Vagina (tissue), 2 donors: ENCODE data around the gene MYBPH. TPM values are rescaled to one million over a fixed set of nuclear protein-coding genes. Genes with fewer than 3 reads are reported as not detected.

ENCODE experiments used
- DNase-seq, 2 donors: peaks; one replicate each; pipeline ENCODE4 v3.0.0-alpha.2; 2017; ENCODE audit errors: extremely low spot score in 2 of 2
- H3K27ac ChIP-seq: fragments of 200-600 bp; sonication (generic); one replicate; pipeline ENCODE4 v1.5.1; 2019
- H3K27me3 ChIP-seq: fragments of 200-600 bp; sonication (generic); one replicate; pipeline ENCODE4 v1.5.1; 2019
- H3K36me3 ChIP-seq, 2 donors: fragments of 200-600 bp; sonication (generic); one replicate each; pipeline ENCODE4 v1.5.1; 2017 to 2019
- H3K4me1 ChIP-seq: fragments of 200-600 bp; sonication (generic); one replicate; pipeline ENCODE4 v1.5.1; 2019
- H3K4me3 ChIP-seq, 2 donors: fragments of 200-600 bp; sonication (generic); 1 replicate in 1 of 2; 2 replicates in 1 of 2; pipeline ENCODE4 v1.5.1; 2016 to 2019
- H3K9me3 ChIP-seq: fragments of 200-600 bp; sonication (generic); one replicate; pipeline ENCODE4 v1.5.1; 2019
- CTCF ChIP-seq, 3 experiments: fragments of 450-650 bp in 2 of 3; fragments of 200-600 bp in 1 of 3; sonication (generic) in 1 of 3; IDR thresholded peaks; one replicate each; pipeline ENCODE4 v1.5.1; 2017 to 2019; ENCODE audit warnings: antibody characterized with exemption in 3 of 3, mild to moderate bottlenecking in 2 of 3, moderate library complexity in 2 of 3
- POLR2A ChIP-seq, 2 donors: fragments of 450-650 bp; IDR thresholded peaks; one replicate each; pipeline ENCODE4 v1.6.1; 2017; ENCODE audit warnings: antibody characterized with exemption in 2 of 2, mild to moderate bottlenecking in 2 of 2, moderate library complexity in 2 of 2
- POLR2AphosphoS5 ChIP-seq, 2 donors: sonication (generic); formaldehyde crosslinking; IDR thresholded peaks; one replicate each; pipeline ENCODE4 v1.9.0; 2017; ENCODE audit warnings: antibody characterized with exemption in 2 of 2, mild to moderate bottlenecking in 2 of 2, low read depth in 1 of 2; ENCODE audit not compliant: insufficient read depth in 1 of 2
- intact Hi-C: fragments of 100-400 bp; cut with DNase I; formaldehyde crosslinking; loops from one replicate; pipeline ENCODE4 v1.15.1; 2023
- total RNA-seq: library from RNA; depleted of rRNA; stranded (reverse); fragments of >200 nt; gene quantifications from one replicate; pipeline ENCODE4 v1.2.3, GENCODE V29; 2016

The MYBPH gene
- total RNA-seq, 1 donor from 2014 or later = not detected

GRCh38 chr1:203129501-203130231, 46.0 kb downstream of the MYBPH start:
- Histone ChIP-seq H3K9me3 (no peaks in the 10 kb centered on the region), H3K27ac (no peak overlapping the region), H3K36me3 (no peaks in the 10 kb centered on the region), H3K27me3 (no peaks in the 10 kb centered on the region), H3K4me3 (no peak overlapping the region), H3K4me1 (peaks cover 28% of the 10 kb centered on the region)
- intact Hi-C loops = no loop called here
- TF ChIP-seq POLR2A (IDR thresholded peaks at IDR 0.05) (no peak), CTCF (IDR thresholded peaks at IDR 0.05) (no peak), POLR2AphosphoS5 (IDR thresholded peaks at IDR 0.05; ENCODE audit: insufficient read depth in 1 of 2, low read depth in 1 of 2) (no peak)
- peak in 1 of 2 donors; percentile 79 for DNase-seq

- H3K4me1 ChIP-seq = peaks cover 28% of the 10 kb centered on the region
- H3K36me3 ChIP-seq = no peaks in the 10 kb centered on the region
- H3K4me3 ChIP-seq = peak overlapping the region in 1 of 2 donors; percentile 42
- intact Hi-C loops = no loop called here
- no peaks in the 10 kb centered on the region for H3K27me3 ChIP-seq
- no peak overlapping the region for H3K27ac ChIP-seq
- no peaks in the 10 kb centered on the region for H3K9me3 ChIP-seq
- peak in 1 of 2 donors; percentile 83 for DNase-seq
- TF ChIP-seq POLR2A (IDR thresholded peaks at IDR 0.05) = no peak
These were observed 46.7 kb downstream of the MYBPH start for GRCh38 chr1:203128716-203129500.

GRCh38 chr1:203128431-203128715, 47.3 kb downstream of the MYBPH start:
- TF ChIP-seq CTCF (IDR thresholded peaks at IDR 0.05) = no peak
- no peak for TF ChIP-seq POLR2AphosphoS5 (IDR thresholded peaks at IDR 0.05; ENCODE audit: insufficient read depth in 1 of 2, low read depth in 1 of 2)
- H3K27me3 ChIP-seq = no peaks in the 10 kb centered on the region
- DNase-seq = no peak
- intact Hi-C loops = no loop called here
- peak overlapping the region; percentile 42 to 56 for H3K4me3 ChIP-seq
- no peak overlapping the region for H3K27ac ChIP-seq
- no peaks in the 10 kb centered on the region for H3K36me3 ChIP-seq
- H3K4me1 ChIP-seq = peaks cover 28% of the 10 kb centered on the region
- H3K9me3 ChIP-seq = no peaks in the 10 kb centered on the region

- intact Hi-C loops = no loop called here
These were observed 47.8 kb downstream of the MYBPH start, which contains the start of gene ADORA1 for GRCh38 chr1:203127666-203128430. ADORA1 (plus strand) TSS chr1:203127726; CDS start chr1:203128842, 1,116 bp downstream.

More at GRCh38 chr1:203127666-203128430, 47.8 kb downstream of the MYBPH start, which contains the start of gene ADORA1:
- Histone ChIP-seq H3K36me3 (no peaks in the 10 kb centered on the region), H3K27ac (peak within 1 kb of the TSS; percentile 65), H3K4me1 (peaks cover 28% of the 10 kb centered on the region), H3K9me3 (no peaks in the 10 kb centered on the region), H3K4me3 (peak within 1 kb of the TSS; percentile 42 to 56), H3K27me3 (no peaks in the 10 kb centered on the region)
- DNase-seq = peak in 1 of 2 donors; percentile 85
- no peak for TF ChIP-seq POLR2A (IDR thresholded peaks at IDR 0.05)
- no peak for TF ChIP-seq CTCF (IDR thresholded peaks at IDR 0.05)
- peak in 1 of 2 donors; percentile 26 for TF ChIP-seq POLR2AphosphoS5 (IDR thresholded peaks at IDR 0.05; ENCODE audit: insufficient read depth in 1 of 2, low read depth in 1 of 2)
